Ramos (cell line): ENCODE results near the gene SIN3A.
"Not testable (repeated sequence)": the region's sequence is repeated elsewhere in the genome, so short reads cannot be mapped to it uniquely, and the experiment has no call there.

ENCODE experiments used
- in situ Hi-C: fragments of 300-500 bp; cut with MboI; formaldehyde crosslinking; loops from one replicate; pipeline ENCODE4 v1.14.3; 2022; ENCODE audit warnings: low sequenced_read_pairs; ENCODE audit not compliant: unreplicated experiment

SIN3A gene

DNA sequence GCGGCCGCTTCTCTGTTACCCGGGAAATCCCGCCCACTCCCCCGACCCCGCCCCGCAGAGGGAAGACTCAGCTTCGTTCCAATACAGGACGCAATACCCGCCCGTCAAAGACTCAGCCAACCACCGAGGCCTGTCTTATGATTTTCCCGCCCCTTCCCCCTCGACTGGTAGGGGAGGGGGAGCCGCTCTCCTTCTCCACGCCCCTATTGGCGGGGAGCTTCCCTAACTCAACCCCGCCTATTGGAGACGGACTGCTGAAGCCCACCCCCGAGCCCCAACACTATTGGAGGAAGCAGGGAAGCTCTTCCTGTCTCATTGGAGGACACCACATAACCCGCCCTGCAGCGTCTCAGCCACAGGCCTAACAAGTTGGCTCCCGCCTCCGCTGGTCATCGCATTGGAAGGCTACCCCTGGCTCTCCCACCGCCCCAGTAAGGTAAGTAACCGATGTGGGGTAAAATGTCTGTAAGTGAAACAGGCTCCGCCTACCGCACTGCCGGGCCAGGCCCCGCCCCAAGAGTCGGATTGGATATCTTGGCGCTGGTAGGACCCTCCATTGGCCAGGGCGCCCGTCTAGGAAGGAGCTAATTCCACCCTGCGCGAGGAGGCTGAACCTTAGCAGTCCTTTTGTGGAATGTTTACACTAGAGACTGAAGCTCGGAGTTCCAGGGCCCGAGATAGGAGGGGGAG lies at the start of gene SIN3A:
SIN3A (minus strand) TSS at position 17 of the 690 bp plus-strand sequence. CDS start 21,315 bp downstream, outside the sequence.
- in situ Hi-C loops = no loop called here

GRCh38 chr15:75493732-75494131 lies 42.2 kb upstream of the SIN3A start:
- in situ Hi-C loops = no loop called here

- in situ Hi-C loops = no loop called here
Measured at GRCh38 chr15:75483961-75484360, 32.5 kb upstream of the SIN3A start.

- in situ Hi-C loops = not testable (repeated sequence)
Measured at GRCh38 chr15:75483556-75483955, 32.1 kb upstream of the SIN3A start.

DNA sequence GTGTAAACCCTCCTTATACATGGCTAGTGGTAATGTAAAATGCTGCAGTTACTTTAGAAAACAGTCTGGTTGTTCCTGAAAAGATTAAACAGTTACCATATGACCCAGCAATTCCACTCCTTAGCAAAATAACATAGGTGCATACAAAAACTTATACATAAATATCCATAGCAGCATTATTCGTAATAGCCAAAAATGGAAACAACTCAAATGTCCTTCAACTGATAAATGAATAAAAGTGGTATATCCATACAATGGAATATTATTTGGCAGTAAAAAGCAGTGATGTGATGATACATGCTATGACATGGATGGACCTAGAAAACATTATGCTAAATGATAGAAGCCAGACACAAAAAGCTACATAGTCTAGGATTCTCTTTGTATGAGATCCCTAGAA lies 31.6 kb upstream of the SIN3A start:
- in situ Hi-C loops = no loop called here

GRCh38 chr15:75480463-75480862 lies 29.0 kb upstream of the SIN3A start:
- in situ Hi-C loops = not testable (repeated sequence)

- in situ Hi-C loops = no loop called here
Measured at GRCh38 chr15:75479670-75480069, 28.2 kb upstream of the SIN3A start.

- in situ Hi-C loops = not testable (repeated sequence)
Measured at GRCh38 chr15:75477094-75477493, 25.6 kb upstream of the SIN3A start.

GRCh38 chr15:75468913-75469598 lies 17.6 kb upstream of the SIN3A start:
- in situ Hi-C loops = no loop called here

GRCh38 chr15:75460646-75461045 lies 9.2 kb upstream of the SIN3A start:
- in situ Hi-C loops = no loop called here

DNA sequence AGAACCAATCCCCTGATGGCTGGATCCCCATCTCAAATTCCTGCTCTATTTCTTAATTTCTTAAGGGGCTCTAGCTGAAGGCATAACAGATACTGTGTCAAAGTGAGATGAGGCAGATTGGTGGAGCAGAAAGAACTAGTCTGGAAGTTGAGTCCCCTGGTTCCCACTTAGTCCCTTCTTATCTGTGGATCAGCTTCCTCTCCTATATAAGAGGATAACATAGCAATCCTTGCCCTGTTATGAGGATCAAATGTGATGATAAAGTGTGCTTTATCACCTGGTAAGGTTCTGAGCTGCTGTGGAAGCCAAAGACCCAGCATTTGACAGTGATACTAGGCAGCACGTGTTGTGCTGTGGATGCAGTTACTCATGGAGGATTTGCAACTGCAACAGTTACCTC lies 8.1 kb upstream of the SIN3A start:
- in situ Hi-C loops = no loop called here

- in situ Hi-C loops = no loop called here
Measured at GRCh38 chr15:75456710-75457109, 5.2 kb upstream of the SIN3A start.

- in situ Hi-C loops = no loop called here
Measured at GRCh38 chr15:75455982-75456531, 4.6 kb upstream of the SIN3A start.

DNA sequence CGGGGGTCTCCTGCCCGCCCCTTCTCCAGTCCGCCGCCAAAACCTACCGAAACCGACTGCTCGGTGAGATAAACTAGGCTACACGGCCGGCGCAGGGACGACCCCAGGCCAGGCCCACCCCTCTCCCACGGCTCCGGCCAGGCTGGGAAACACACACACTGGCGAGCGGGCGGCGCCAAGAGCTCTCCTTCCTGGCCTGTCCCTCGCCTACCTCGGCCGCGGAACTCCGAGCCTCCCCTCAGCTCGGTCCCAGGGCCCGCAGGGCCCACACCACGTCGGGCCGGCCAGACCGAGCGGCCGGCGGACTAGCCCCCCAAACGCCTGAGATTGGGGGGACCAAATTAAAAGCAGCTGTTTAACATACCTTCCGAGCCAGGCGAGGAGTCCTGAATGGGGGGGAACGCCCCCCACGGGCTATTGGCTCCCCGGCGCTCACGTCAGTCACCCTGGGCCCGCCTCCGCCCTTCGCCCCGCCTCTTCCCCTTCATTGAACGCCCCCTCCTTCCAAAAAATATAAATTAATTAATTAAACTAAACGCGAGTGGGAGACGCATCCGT lies 4.0 kb upstream of the SIN3A start:
- in situ Hi-C loops = no loop called here

- in situ Hi-C loops = no loop called here
Measured at GRCh38 chr15:75454471-75455378, 3.2 kb upstream of the SIN3A start.

GRCh38 chr15:75453703-75454470 lies 2.4 kb upstream of the SIN3A start:
- in situ Hi-C loops = no loop called here

- in situ Hi-C loops = no loop called here
Measured at GRCh38 chr15:75452865-75453702, 1.6 kb upstream of the SIN3A start.

GRCh38 chr15:75452364-75452864 lies 924 bp upstream of the SIN3A start:
- in situ Hi-C loops = no loop called here
